ENCODE data around the gene KCNH6.
A peak's percentile ranks its signal among the peaks of the same experiment; 100 is the strongest.

KCNH6 gene

GRCh38 chr17:63533433-63534077 is 10.4 kb downstream of the KCNH6 start:
- no peak for DNase-seq (ENCODE audit: low read depth in 3 of 3)

GRCh38 chr17:63534078-63534570 is 11.0 kb downstream of the KCNH6 start:
- DNase-seq (ENCODE audit: low read depth in 3 of 3): no peak

- no peak for DNase-seq (ENCODE audit: low read depth in 3 of 3)
Measured at GRCh38 chr17:63534816-63535455, 11.8 kb downstream of the KCNH6 start.

GRCh38 chr17:63535640-63536039 is 12.5 kb downstream of the KCNH6 start:
- DNase-seq (ENCODE audit: low read depth in 3 of 3): no peak

GRCh38 chr17:63537001-63537400 is 13.8 kb downstream of the KCNH6 start:
- no peak for DNase-seq (ENCODE audit: low read depth in 3 of 3)

- DNase-seq (ENCODE audit: low read depth in 3 of 3): no peak
Measured at GRCh38 chr17:63537991-63538692, 15.0 kb downstream of the KCNH6 start.

GRCh38 chr17:63538693-63539595 is 15.8 kb downstream of the KCNH6 start:
- DNase-seq (ENCODE audit: low read depth in 3 of 3): no peak

- DNase-seq (ENCODE audit: low read depth in 3 of 3): no peak
Measured at GRCh38 chr17:63540590-63540989, 17.4 kb downstream of the KCNH6 start.

GRCh38 chr17:63542218-63542545 is 19.0 kb downstream of the KCNH6 start:
- no peak for DNase-seq (ENCODE audit: low read depth in 3 of 3)

- DNase-seq (ENCODE audit: low read depth in 3 of 3): no peak
Measured at GRCh38 chr17:63542942-63543821, 20.0 kb downstream of the KCNH6 start.

- DNase-seq (ENCODE audit: low read depth in 3 of 3): no peak
Measured at GRCh38 chr17:63543822-63544420, 20.8 kb downstream of the KCNH6 start.

- DNase-seq (ENCODE audit: low read depth in 3 of 3): no peak
Measured at GRCh38 chr17:63544467-63545301, 21.5 kb downstream of the KCNH6 start.

- no peak for DNase-seq (ENCODE audit: low read depth in 3 of 3)
Measured at GRCh38 chr17:63546308-63547082, 23.3 kb downstream of the KCNH6 start.

GRCh38 chr17:63547083-63547523 is 23.9 kb downstream of the KCNH6 start:
- no peak for DNase-seq (ENCODE audit: low read depth in 3 of 3)

GRCh38 chr17:63549289-63549945 is 26.3 kb downstream of the KCNH6 start:
- no peak for DNase-seq (ENCODE audit: low read depth in 3 of 3)

- DNase-seq (ENCODE audit: low read depth in 3 of 3): peak; percentile 98 to 100 (median 99)
Measured at GRCh38 chr17:63549946-63550816, 27.0 kb downstream of the KCNH6 start, which contains the start of gene DCAF7. Gene DCAF7, plus strand, starts transcription at chr17:63550477. Its CDS starts 201 bp downstream, at chr17:63550678.

All from stimulated activated CD4-positive, alpha-beta T cell treated with anti-CD3 and anti-CD28 coated beads, TNF-alpha, amount 100 ng/mL, for 24 hours (primary cell).